Right lobe of liver (tissue), 6 donors: ENCODE data around the gene MISP. TPM values are rescaled to one million over a fixed set of nuclear protein-coding genes. Genes with fewer than 3 reads are reported as not detected.

Source experiments
- ATAC-seq, 4 donors: fragments of 200-7000 bp; cut with Tn5 transposase; one replicate each; pipeline ENCODE4 v1.9.1; 2020; ENCODE audit warnings: mild to moderate bottlenecking in 4 of 4, moderate library complexity in 4 of 4
- DNase-seq, 3 donors: peaks; one replicate each; pipeline ENCODE4 v3.0.0-alpha.2; 2020
- H3K27ac ChIP-seq, 3 donors: fragments of 200-600 bp; one replicate each; pipeline ENCODE4 v1.8.0; 2022
- H3K27me3 ChIP-seq, 2 donors: fragments of 200-600 bp; one replicate each; pipeline ENCODE4 v1.8.0; 2022
- H3K36me3 ChIP-seq, 4 donors: fragments of 200-600 bp; sonication (generic) in 1 of 4; one replicate each; pipeline versions ENCODE4 v1.5.1 to v1.8.0; 2017 to 2022; ENCODE audit warnings: control low read depth in 1 of 4
- H3K4me1 ChIP-seq, 4 donors: fragments of 200-600 bp; sonication (generic) in 1 of 4; one replicate each; pipeline versions ENCODE4 v1.5.1 to v1.8.0; 2017 to 2022; ENCODE audit warnings: control low read depth in 1 of 4
- H3K4me3 ChIP-seq, 3 donors: fragments of 200-600 bp; one replicate each; pipeline ENCODE4 v1.8.0; 2022
- H3K9me3 ChIP-seq, 4 donors: fragments of 200-600 bp; sonication (generic) in 1 of 4; one replicate each; pipeline versions ENCODE4 v1.5.1 to v1.8.0; 2017 to 2022; ENCODE audit warnings: control low read depth in 1 of 4
- CTCF ChIP-seq, 4 donors: fragments of 200-600 bp in 3 of 4; fragments of 450-650 bp in 1 of 4; IDR thresholded peaks; one replicate each; pipeline versions ENCODE4 v1.5.1 to v1.8.0; 2016 to 2022; ENCODE audit warnings: antibody characterized with exemption in 4 of 4, mild to moderate bottlenecking in 2 of 4
- POLR2A ChIP-seq: fragments of 450-650 bp; IDR thresholded peaks from one replicate; pipeline ENCODE4 v1.6.1; 2017; ENCODE audit warnings: antibody characterized with exemption, mild to moderate bottlenecking
- WGBS: methylation state at CpG from one replicate; pipeline ENCODE4 v1.1.6; 2018; ENCODE audit warnings: low coverage, low lambda C conversion rate; ENCODE audit not compliant: insufficient coverage; ENCODE audit errors: missing lambda C conversion rate; 5-methylcytosine and 5-hydroxymethylcytosine counted together
- intact Hi-C, 2 donors: fragments of 100-400 bp; cut with DNase I; formaldehyde crosslinking; loops; one replicate each; pipeline versions ENCODE4 v1.11.2 to v1.14.1; 2022
- total RNA-seq, 6 experiments: library from RNA; depleted of rRNA in 2 of 6; stranded (reverse); fragments of >200 nt in 2 of 6; fragmentation: NEBNext Ultra II Directional in 3 of 6; extraction: Animal tissue kit (Norgen Biotek cat#: 25700) in 3 of 6; gene quantifications; one replicate each; pipeline versions ENCODE4 v1.1.0 to v1.2.4, GENCODE V29; 2016 to 2023
- donor health status: DM: no; HTN: yes; CAD: no.
- donor health status: DM: no; HTN: no; CAD: no.
- donor health status: DM: no; HTN: no; CAD: no.
- donor health status: DM: no; HTN: yes; CAD: no.
- donor health status: DM: no; HTN: yes; CAD: no.

Gene MISP
- total RNA-seq, 6 experiments from 2014 or later, result 0.09 TPM; not detected in 5

- no peak overlapping the region for H3K27ac ChIP-seq
Observed at GRCh38 chr19:718991-719512, 31.9 kb upstream of the MISP start.

GRCh38 chr19:719636-720344, 31.1 kb upstream of the MISP start:
- H3K27me3 ChIP-seq, result peaks cover 7 to 13% of the 10 kb centered on the region in 2 donors
- no peak for DNase-seq
- no peak overlapping the region for H3K4me3 ChIP-seq
- H3K36me3 ChIP-seq, result no peaks in the 10 kb centered on the region
- peaks cover 0 to 9% (median 0%) of the 10 kb centered on the region in 4 donors for H3K4me1 ChIP-seq
- 5% methylated on average over 25 of the region's 79 CpGs for WGBS
- intact Hi-C loops, result no loop called here
- H3K9me3 ChIP-seq, result no peaks in the 10 kb centered on the region
- TF ChIP-seq CTCF (IDR thresholded peaks at IDR 0.05) (no peak), POLR2A (no peak)
- no peak for ATAC-seq
- H3K27ac ChIP-seq, result no peak overlapping the region

More at GRCh38 chr19:718991-719512, 31.9 kb upstream of the MISP start:
- Histone ChIP-seq H3K4me3 (no peak overlapping the region), H3K36me3 (no peaks in the 10 kb centered on the region), H3K27me3 (peaks cover 7 to 13% of the 10 kb centered on the region in 2 donors), H3K9me3 (no peaks in the 10 kb centered on the region), H3K4me1 (peaks cover 0 to 9% (median 0%) of the 10 kb centered on the region in 4 donors)
- peak; percentile 15 to 52 (median 28) for ATAC-seq
- no peak for DNase-seq
- TF ChIP-seq CTCF (IDR thresholded peaks at IDR 0.05), result no peak
- no peak for TF ChIP-seq POLR2A
- WGBS, result no CpG with 5 or more reads among the region's 54 CpGs
- intact Hi-C loops, result no loop called here

GRCh38 chr19:720345-721160, 30.4 kb upstream of the MISP start:
- no peak for DNase-seq
- Histone ChIP-seq H3K4me1 (peaks cover 0 to 9% (median 0%) of the 10 kb centered on the region in 4 donors), H3K9me3 (no peaks in the 10 kb centered on the region), H3K36me3 (no peaks in the 10 kb centered on the region), H3K27me3 (peaks cover 7 to 13% of the 10 kb centered on the region in 2 donors), H3K27ac (no peak overlapping the region), H3K4me3 (no peak overlapping the region)
- peak in 3 of 4 donors; percentile 45 to 54 (median 50) for ATAC-seq
- intact Hi-C loops, result no loop called here
- TF ChIP-seq CTCF (IDR thresholded peaks at IDR 0.05) (no peak), POLR2A (no peak)
- 15% methylated on average over 10 of the region's 58 CpGs for WGBS

- ATAC-seq (peak in 1 of 4 donors; percentile 49), DNase-seq (no peak)
- H3K27me3 ChIP-seq, result peaks cover 7 to 13% of the 10 kb centered on the region in 2 donors
- peaks cover 0 to 9% (median 0%) of the 10 kb centered on the region in 4 donors for H3K4me1 ChIP-seq
- no peak overlapping the region for H3K4me3 ChIP-seq
- no peak overlapping the region for H3K27ac ChIP-seq
- no peaks in the 10 kb centered on the region for H3K9me3 ChIP-seq
- intact Hi-C loops, result no loop called here
- no peak for TF ChIP-seq POLR2A
- no peak for TF ChIP-seq CTCF (IDR thresholded peaks at IDR 0.05)
- H3K36me3 ChIP-seq, result no peaks in the 10 kb centered on the region
- 24% methylated on average over 6 of the region's 17 CpGs for WGBS
Observed at GRCh38 chr19:722553-723101, 28.3 kb upstream of the MISP start.
